Tibial nerve (tissue), 4 donors: Measurements from ENCODE around the gene KREMEN1. TPM values are rescaled to one million over a fixed set of nuclear protein-coding genes. Genes with fewer than 3 reads are reported as not detected.

Experiments
- DNase-seq, 2 donors: peaks; one replicate each; pipeline ENCODE4 v3.0.0-alpha.2; 2019; ENCODE audit warnings: low spot score in 2 of 2
- H3K27ac ChIP-seq, 4 donors: fragments of 200-600 bp; sonication (generic) in 3 of 4; one replicate each; pipeline ENCODE4 v1.5.1; 2017 to 2019; ENCODE audit warnings: mild to moderate bottlenecking in 1 of 4
- H3K27me3 ChIP-seq, 2 donors: fragments of 200-600 bp; sonication (generic) in 1 of 2; one replicate each; pipeline versions ENCODE4 v1.5.1 to v1.6.0; 2017 to 2019
- H3K36me3 ChIP-seq, 3 donors: fragments of 200-600 bp; sonication (generic); one replicate each; pipeline ENCODE4 v1.5.1; 2018 to 2019
- H3K4me1 ChIP-seq, 4 donors: fragments of 200-600 bp; sonication (generic) in 3 of 4; one replicate each; pipeline ENCODE4 v1.5.1; 2017 to 2019
- H3K4me3 ChIP-seq, 4 donors: fragments of 200-600 bp; sonication (generic) in 3 of 4; one replicate each; pipeline ENCODE4 v1.5.1; 2017 to 2019; ENCODE audit warnings: mild to moderate bottlenecking in 1 of 4, moderate library complexity in 1 of 4
- H3K9me3 ChIP-seq, 4 donors: fragments of 200-600 bp; sonication (generic) in 3 of 4; one replicate each; pipeline ENCODE4 v1.5.1; 2017 to 2019
- CTCF ChIP-seq, 5 experiments: fragments of 200-600 bp in 3 of 5; fragments of 450-650 bp in 2 of 5; sonication (generic) in 3 of 5; IDR thresholded peaks; one replicate each; pipeline ENCODE4 v1.5.1; 2016 to 2019; ENCODE audit warnings: antibody characterized with exemption in 5 of 5, mild to moderate bottlenecking in 3 of 5, moderate library complexity in 2 of 5
- EP300 ChIP-seq, 2 donors: sonication (generic); formaldehyde crosslinking; IDR thresholded peaks; one replicate each; pipeline ENCODE4 v1.6.1; 2017; ENCODE audit warnings: antibody characterized with exemption in 2 of 2, mild to moderate bottlenecking in 1 of 2
- POLR2A ChIP-seq, 2 donors: fragments of 450-650 bp; IDR thresholded peaks; one replicate each; pipeline ENCODE4 v1.6.1; 2017; ENCODE audit warnings: antibody characterized with exemption in 2 of 2, mild to moderate bottlenecking in 2 of 2, moderate library complexity in 2 of 2
- WGBS, 2 donors: methylation state at CpG; one replicate each; pipeline ENCODE4 v1.1.5; 2018; 5-methylcytosine and 5-hydroxymethylcytosine counted together
- total RNA-seq, 4 donors: library from RNA; depleted of rRNA; stranded (reverse); fragments of >200 nt; gene quantifications; one replicate each; pipeline ENCODE4 v1.1.0, GENCODE V29; 2016

KREMEN1 gene
- total RNA-seq, 4 donors from 2014 or later, result 5.4 to 15.1 (median 12.9) TPM

GRCh38 chr22:29151316-29151715 is 78.5 kb downstream of the KREMEN1 start:
- no peaks in the 10 kb centered on the region for H3K9me3 ChIP-seq
- H3K4me3 ChIP-seq, result no peak overlapping the region
- DNase-seq, result no peak
- 91 to 94% methylated on average over 7 of the region's 7 CpGs for WGBS, 2 donors
- peak overlapping the region in 1 of 4 donors; percentile 38 for H3K27ac ChIP-seq
- H3K36me3 ChIP-seq, result no peaks in the 10 kb centered on the region
- TF ChIP-seq POLR2A (IDR thresholded peaks at IDR 0.05) (no peak), EP300 (IDR thresholded peaks at IDR 0.05) (no peak), CTCF (IDR thresholded peaks at IDR 0.05) (no peak)
- H3K27me3 ChIP-seq, result no peaks in the 10 kb centered on the region
- H3K4me1 ChIP-seq, result peaks cover 0 to 67% (median 13%) of the 10 kb centered on the region in 4 donors

- TF ChIP-seq CTCF (IDR thresholded peaks at IDR 0.05) (no peak), POLR2A (IDR thresholded peaks at IDR 0.05) (no peak), EP300 (IDR thresholded peaks at IDR 0.05) (no peak)
- Histone ChIP-seq H3K27ac (peak overlapping the region in 3 of 4 donors; percentile 66 to 86 (median 78)), H3K4me3 (peak overlapping the region in 2 of 4 donors; percentile 4 to 20), H3K36me3 (no peaks in the 10 kb centered on the region), H3K4me1 (peaks cover 0 to 62% (median 11%) of the 10 kb centered on the region in 4 donors), H3K27me3 (no peaks in the 10 kb centered on the region), H3K9me3 (no peaks in the 10 kb centered on the region)
- 52 to 53% methylated on average over 13 of the region's 13 CpGs for WGBS, 2 donors
- peak in 1 of 2 donors; percentile 37 for DNase-seq
These were observed 79.5 kb downstream of the KREMEN1 start for GRCh38 chr22:29152045-29152953.

- DNase-seq, result no peak
- H3K4me3 ChIP-seq, result peak overlapping the region in 1 of 4 donors; percentile 20
- WGBS, 2 donors, result 83 to 84% methylated on average over 12 of the region's 12 CpGs
- TF ChIP-seq CTCF (IDR thresholded peaks at IDR 0.05), result no peak
- no peak for TF ChIP-seq EP300 (IDR thresholded peaks at IDR 0.05)
- no peak for TF ChIP-seq POLR2A (IDR thresholded peaks at IDR 0.05)
- H3K36me3 ChIP-seq, result no peaks in the 10 kb centered on the region
- no peaks in the 10 kb centered on the region for H3K9me3 ChIP-seq
- H3K27ac ChIP-seq, result peak overlapping the region in 3 of 4 donors; percentile 66 to 86 (median 78)
- no peaks in the 10 kb centered on the region for H3K27me3 ChIP-seq
- peaks cover 0 to 55% (median 9%) of the 10 kb centered on the region in 4 donors for H3K4me1 ChIP-seq
These were observed 80.3 kb downstream of the KREMEN1 start for GRCh38 chr22:29152954-29153719.

- TF ChIP-seq EP300 (IDR thresholded peaks at IDR 0.05), result peak in 1 of 2 donors; percentile 44
- TF ChIP-seq CTCF (IDR thresholded peaks at IDR 0.05), result peak; percentile 90 to 94 (median 91)
- TF ChIP-seq POLR2A (IDR thresholded peaks at IDR 0.05), result no peak
- no peak overlapping the region for H3K27ac ChIP-seq
- DNase-seq, result peak in 1 of 2 donors; percentile 57
- peaks cover 0 to 52% (median 9%) of the 10 kb centered on the region in 4 donors for H3K4me1 ChIP-seq
- H3K27me3 ChIP-seq, result no peaks in the 10 kb centered on the region
- no peaks in the 10 kb centered on the region for H3K36me3 ChIP-seq
- WGBS, 2 donors, result 6 to 10% methylated on average over 16 to 18 of the region's 21 CpGs
- peak overlapping the region in 3 of 4 donors; percentile 2 to 33 (median 10) for H3K4me3 ChIP-seq
- H3K9me3 ChIP-seq, result no peaks in the 10 kb centered on the region
These were observed 81.7 kb downstream of the KREMEN1 start for GRCh38 chr22:29154364-29155048.
